Loucy (cell line): Measurements from ENCODE around the gene DUSP22.

Experiments used
- H2AFZ ChIP-seq: fragments of 200-600 bp; sonication (generic); 2 replicates; pipeline ENCODE4 v1.6.0; 2016; ENCODE audit warnings: antibody characterized with exemption, mild to moderate bottlenecking, low read length, moderate library complexity
- H3F3A ChIP-seq: fragments of 200-600 bp; 2 replicates; pipeline ENCODE4 v1.6.0; 2016; ENCODE audit warnings: antibody characterized with exemption, low read depth, mild to moderate bottlenecking
- H3K27me3 ChIP-seq: fragments of 200-600 bp; sonication (generic); 2 replicates; pipeline ENCODE4 v1.6.1; 2014; ENCODE audit warnings: low read length, mild to moderate bottlenecking; ENCODE audit not compliant: insufficient read depth, poor library complexity, severe bottlenecking
- H3K36me3 ChIP-seq: fragments of 200-600 bp; sonication (generic); 2 replicates; pipeline ENCODE4 v1.6.1; 2016; ENCODE audit warnings: low read length; ENCODE audit not compliant: insufficient read depth
- H3K4me1 ChIP-seq: fragments of 200-600 bp; sonication (generic); 2 replicates; pipeline ENCODE4 v1.5.1; 2014; ENCODE audit warnings: low read length, mild to moderate bottlenecking; ENCODE audit not compliant: insufficient read depth, poor library complexity, severe bottlenecking
- H3K4me2 ChIP-seq: fragments of 200-600 bp; sonication (generic); 2 replicates; pipeline ENCODE4 v1.6.0; 2014; ENCODE audit warnings: antibody characterized with exemption, low read length, low read depth, mild to moderate bottlenecking; ENCODE audit not compliant: poor library complexity, severe bottlenecking
- H3K4me3 ChIP-seq: fragments of 200-600 bp; sonication (generic); 2 replicates; pipeline ENCODE4 v1.5.1; 2014; ENCODE audit warnings: low read length, mild to moderate bottlenecking, mixed read lengths; ENCODE audit not compliant: poor library complexity, severe bottlenecking
- H3K79me2 ChIP-seq: fragments of 200-600 bp; sonication (generic); 2 replicates; pipeline ENCODE4 v1.6.1; 2014; ENCODE audit warnings: low read length; ENCODE audit not compliant: insufficient read depth
- H3K9ac ChIP-seq: fragments of 200-600 bp; sonication (generic); 2 replicates; pipeline ENCODE4 v1.6.0; 2014; ENCODE audit warnings: mild to moderate bottlenecking, low read depth, low read length, moderate library complexity; ENCODE audit not compliant: poor library complexity, severe bottlenecking
- H3K9me2 ChIP-seq: fragments of 200-600 bp; sonication (generic); replicated peaks from 2 replicates; pipeline ENCODE4 v1.6.1; 2016; ENCODE audit warnings: low read depth, low read length, mixed read lengths
- H3K9me3 ChIP-seq: fragments of 200-600 bp; sonication (generic); 2 replicates; pipeline ENCODE4 v1.6.1; 2014; ENCODE audit warnings: mild to moderate bottlenecking, antibody characterized with exemption, low read length, low read depth; ENCODE audit not compliant: insufficient read depth
- H4K20me1 ChIP-seq: fragments of 200-600 bp; sonication (generic); 2 replicates; pipeline ENCODE4 v1.6.0; 2014; ENCODE audit warnings: antibody characterized with exemption, low read length, mild to moderate bottlenecking; ENCODE audit not compliant: insufficient read depth, poor library complexity, severe bottlenecking
- CTCF ChIP-seq: fragments of 200-600 bp; sonication (generic); conservative IDR thresholded peaks from 2 replicates; pipeline ENCODE4 v1.5.1; 2014; ENCODE audit warnings: mild to moderate bottlenecking, antibody characterized with exemption, low read length
- EZH2phosphoT487 ChIP-seq: fragments of 200-600 bp; IDR thresholded peaks from 2 replicates; pipeline ENCODE4 v1.6.1; 2018; ENCODE audit warnings: antibody characterized with exemption, mild to moderate bottlenecking, moderate library complexity, borderline replicate concordance

Gene DUSP22

GRCh38 chr6:303948-304558 lies 11.8 kb downstream of the DUSP22 start:
- H3K9me3 ChIP-seq: no peaks in the 10 kb centered on the region
- H2AFZ ChIP-seq: no peak overlapping the region
- H3K36me3 ChIP-seq: peaks cover 6% of the 10 kb centered on the region; the same call in 1 of the 2 replicates
- H3K79me2 ChIP-seq: peaks cover 19% of the 10 kb centered on the region
- H3F3A ChIP-seq: no peaks in the 10 kb centered on the region
- no peak overlapping the region for H3K9ac ChIP-seq
- H3K4me3 ChIP-seq: no peak overlapping the region
- no peaks in the 10 kb centered on the region for H3K27me3 ChIP-seq
- peaks cover 23% of the 10 kb centered on the region for H3K4me1 ChIP-seq
- H3K4me2 ChIP-seq: no peak overlapping the region
- H3K9me2 ChIP-seq: no peaks in the 10 kb centered on the region
- H4K20me1 ChIP-seq: no peaks in the 10 kb centered on the region
- TF ChIP-seq CTCF: peak; percentile 55
- TF ChIP-seq EZH2phosphoT487: no peak

GRCh38 chr6:304833-305370 lies 12.6 kb downstream of the DUSP22 start:
- no peak overlapping the region for H2AFZ ChIP-seq
- no peaks in the 10 kb centered on the region for H3K9me2 ChIP-seq
- peaks cover 13% of the 10 kb centered on the region for H3K79me2 ChIP-seq
- H3K9me3 ChIP-seq: no peaks in the 10 kb centered on the region
- H3K27me3 ChIP-seq: no peaks in the 10 kb centered on the region
- H4K20me1 ChIP-seq: no peaks in the 10 kb centered on the region
- H3K4me1 ChIP-seq: peaks cover 20% of the 10 kb centered on the region
- no peaks in the 10 kb centered on the region for H3F3A ChIP-seq
- peaks cover 6% of the 10 kb centered on the region; the same call in 1 of the 2 replicates for H3K36me3 ChIP-seq
- H3K4me2 ChIP-seq: no peak overlapping the region
- no peak for TF ChIP-seq EZH2phosphoT487
- no peak for TF ChIP-seq CTCF
- no peak overlapping the region for H3K9ac ChIP-seq
- no peak overlapping the region for H3K4me3 ChIP-seq

GRCh38 chr6:305371-306206 lies 13.3 kb downstream of the DUSP22 start:
- no peak overlapping the region for H3K4me2 ChIP-seq
- H3K9me2 ChIP-seq: no peaks in the 10 kb centered on the region
- no peak overlapping the region for H3K9ac ChIP-seq
- no peak for TF ChIP-seq CTCF
- TF ChIP-seq EZH2phosphoT487: no peak
- H3K79me2 ChIP-seq: peaks cover 6% of the 10 kb centered on the region
- H3K4me1 ChIP-seq: peaks cover 20% of the 10 kb centered on the region
- no peaks in the 10 kb centered on the region for H3K9me3 ChIP-seq
- H2AFZ ChIP-seq: no peak overlapping the region
- peaks cover 6% of the 10 kb centered on the region; the same call in 1 of the 2 replicates for H3K36me3 ChIP-seq
- no peaks in the 10 kb centered on the region for H3K27me3 ChIP-seq
- H3F3A ChIP-seq: no peaks in the 10 kb centered on the region
- H3K4me3 ChIP-seq: no peak overlapping the region
- H4K20me1 ChIP-seq: no peaks in the 10 kb centered on the region
